Body of pancreas (tissue), 4 donors: Measurements from ENCODE around the gene MAP1S.

Experiments used
- CTCF ChIP-seq, 7 experiments: fragments of 450-650 bp in 4 of 7; fragments of 200-600 bp in 3 of 7; sonication (generic) in 3 of 7; IDR thresholded peaks; one replicate each; pipeline ENCODE4 v1.5.1; 2016 to 2019; ENCODE audit warnings: antibody characterized with exemption in 7 of 7
- POLR2A ChIP-seq, 3 donors: fragments of 450-650 bp; IDR thresholded peaks; one replicate each; pipeline ENCODE4 v1.6.1; 2016; ENCODE audit warnings: antibody characterized with exemption in 3 of 3, mild to moderate bottlenecking in 2 of 3

DNA sequence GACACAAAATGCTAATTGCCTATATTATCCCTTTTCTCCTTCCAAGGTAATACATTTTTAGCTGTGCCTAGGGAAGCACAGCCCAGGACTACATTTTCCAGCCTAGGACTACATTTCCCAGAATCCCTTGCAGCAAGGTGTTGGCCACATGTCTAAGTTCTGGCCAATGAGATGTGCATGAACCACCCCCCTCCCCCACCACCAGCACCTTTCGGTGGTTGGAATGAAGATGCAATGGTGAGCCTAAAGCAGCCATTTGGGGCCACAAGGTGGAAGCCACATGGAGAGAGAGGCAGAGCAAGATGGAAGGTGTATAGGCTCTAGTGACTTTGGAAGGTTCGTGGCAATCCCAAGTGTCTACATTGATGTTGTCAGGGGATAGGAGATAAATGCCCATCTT, 47.4 kb upstream of the MAP1S start:
- TF ChIP-seq CTCF (IDR thresholded peaks at IDR 0.05) (no peak), POLR2A (IDR thresholded peaks at IDR 0.05) (no peak)
